ENCODE results near the gene HDDC2. TPM values are rescaled to one million over a fixed set of nuclear protein-coding genes. Genes with fewer than 3 reads are reported as not detected.

Gene HDDC2
- total RNA-seq, 2 experiments from 2014 or later: 119 to 121 TPM

GRCh38 chr6:125254321-125254720 is 47.4 kb downstream of the HDDC2 start:
- ChIA-PET CTCF (no interaction called here), POLR2A (no interaction called here)
- H3K27ac Mint-ChIP-seq: no peak overlapping the region
- no peak for ATAC-seq
- DNase-seq: no peak
- intact Hi-C loops (cut with micrococcal nuclease): no loop called here
- no peaks in the 10 kb centered on the region for H3K9me3 Mint-ChIP-seq
- no peak for TF ChIP-seq CTCF (IDR thresholded peaks at IDR 0.05)
- no peaks in the 10 kb centered on the region for H3K4me1 Mint-ChIP-seq (ENCODE audit: low read depth)
- no peak overlapping the region for H3K4me3 Mint-ChIP-seq
- H3K36me3 Mint-ChIP-seq (ENCODE audit: low read depth): no peaks in the 10 kb centered on the region
- H3K27me3 Mint-ChIP-seq: no peaks in the 10 kb centered on the region

DNA sequence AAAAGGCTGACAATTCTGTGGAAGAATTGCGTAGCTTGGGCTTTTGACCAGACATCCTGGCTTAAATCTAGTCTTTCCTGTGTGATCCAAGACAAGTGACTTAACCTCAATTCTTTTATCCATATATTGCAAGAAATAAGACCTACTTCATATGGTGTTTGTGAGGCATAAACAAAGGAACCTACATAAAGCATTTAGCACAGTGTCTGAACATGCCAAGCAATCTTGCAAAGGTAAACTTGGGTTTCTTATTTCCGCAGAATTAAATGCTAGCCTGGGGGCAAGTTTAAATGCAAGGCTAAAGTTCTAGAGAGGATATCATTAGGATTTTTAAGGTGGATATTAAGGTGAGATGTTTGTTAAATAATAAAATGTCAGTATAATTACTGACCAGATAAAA is 47.9 kb downstream of the HDDC2 start:
- intact Hi-C loops (cut with micrococcal nuclease): no loop called here
- no peaks in the 10 kb centered on the region for H3K36me3 Mint-ChIP-seq (ENCODE audit: low read depth)
- no peak for TF ChIP-seq CTCF (IDR thresholded peaks at IDR 0.05)
- no peak overlapping the region for H3K27ac Mint-ChIP-seq
- ATAC-seq (no peak), DNase-seq (no peak)
- ChIA-PET POLR2A (no interaction called here), CTCF (no interaction called here)
- H3K27me3 Mint-ChIP-seq: no peaks in the 10 kb centered on the region
- no peaks in the 10 kb centered on the region for H3K4me1 Mint-ChIP-seq (ENCODE audit: low read depth)
- H3K9me3 Mint-ChIP-seq: no peaks in the 10 kb centered on the region
- H3K4me3 Mint-ChIP-seq: no peak overlapping the region

GRCh38 chr6:125252891-125253290 is 48.9 kb downstream of the HDDC2 start:
- no peak for DNase-seq
- intact Hi-C loops (cut with micrococcal nuclease): no loop called here
- Mint-ChIP-seq H3K36me3 (ENCODE audit: low read depth) (no peaks in the 10 kb centered on the region), H3K27me3 (peaks cover 3% of the 10 kb centered on the region), H3K4me1 (ENCODE audit: low read depth) (no peaks in the 10 kb centered on the region), H3K9me3 (no peaks in the 10 kb centered on the region), H3K27ac (no peak overlapping the region), H3K4me3 (no peak overlapping the region)
- TF ChIP-seq CTCF (IDR thresholded peaks at IDR 0.05): no peak
- ChIA-PET POLR2A (interaction anchor here (0.6 kb wide), 1 partner anchor 49 kb away, joined by 3 read pairs; no protein-coding TSS in a partner anchor), CTCF (no interaction called here)
- ATAC-seq: no peak

GRCh38 chr6:125251516-125252220 is 50.1 kb downstream of the HDDC2 start:
- Mint-ChIP-seq H3K4me3 (no peak overlapping the region), H3K27me3 (peaks cover 8% of the 10 kb centered on the region), H3K27ac (no peak overlapping the region), H3K36me3 (ENCODE audit: low read depth) (no peaks in the 10 kb centered on the region), H3K9me3 (no peaks in the 10 kb centered on the region), H3K4me1 (ENCODE audit: low read depth) (no peaks in the 10 kb centered on the region)
- ChIA-PET CTCF (no interaction called here), POLR2A (no interaction called here)
- DNase-seq (no peak), ATAC-seq (no peak)
- no peak for TF ChIP-seq CTCF (IDR thresholded peaks at IDR 0.05)
- intact Hi-C loops (cut with micrococcal nuclease): no loop called here

GRCh38 chr6:125250511-125250910 is 51.3 kb downstream of the HDDC2 start:
- POLR2A ChIA-PET: no interaction called here
- intact Hi-C loops (cut with micrococcal nuclease): no loop called here
- H3K9me3 Mint-ChIP-seq: no peaks in the 10 kb centered on the region

More at GRCh38 chr6:125250511-125250910, 51.3 kb downstream of the HDDC2 start:
- Mint-ChIP-seq H3K36me3 (ENCODE audit: low read depth) (no peaks in the 10 kb centered on the region), H3K4me3 (no peak overlapping the region), H3K27ac (no peak overlapping the region), H3K27me3 (peaks cover 10% of the 10 kb centered on the region), H3K4me1 (ENCODE audit: low read depth) (no peaks in the 10 kb centered on the region)
- DNase-seq (no peak), ATAC-seq (no peak)
- CTCF ChIA-PET: no interaction called here
- no peak for TF ChIP-seq CTCF (IDR thresholded peaks at IDR 0.05)

Data from activated CD8-positive, alpha-beta T cell treated with anti-CD3 and anti-CD28 coated beads for 36 hours (primary cell).